IMR-90 (cell line): ENCODE results near the gene LELP1. TPM values are rescaled to one million over a fixed set of nuclear protein-coding genes. Genes with fewer than 3 reads are reported as not detected.

Experiments
- polyA plus RNA-seq, 3 experiments: library from polyadenylated mRNA; depleted of rRNA; stranded (reverse); fragments of >200 nt; gene quantifications; 2 replicates each; pipeline ENCODE4 v1.2.3, GENCODE V29; 2012; ENCODE audit warnings: low replicate concordance in 1 of 3
- total RNA-seq: library from RNA; depleted of rRNA; stranded (reverse); fragments of >200 nt; gene quantifications from 2 replicates; pipeline ENCODE4 v1.2.3, GENCODE V29; 2012; rRNA removed

LELP1 gene
- total and polyA plus RNA-seq, 2 of the 4 experiments (the other 2 are of a cell fraction) = not detected

Other genes with a start within 250 kb of the LELP1 start
- gene SPRR4, start 232.8 kb upstream of the LELP1 start, total RNA-seq = not detected in 2 replicates
- gene SPRR4, start 232.8 kb upstream of the LELP1 start, polyA plus RNA-seq (2012; rRNA removed) = not detected in 2 replicates
- not detected in 2 replicates for gene SPRR1A, start 219.3 kb upstream of the LELP1 start, total RNA-seq
- not detected in 2 replicates for gene SPRR1A, start 219.3 kb upstream of the LELP1 start, polyA plus RNA-seq (2012; rRNA removed)
- gene SPRR3, start 201.7 kb upstream of the LELP1 start, total RNA-seq = not detected in 2 replicates
- gene SPRR3, start 201.7 kb upstream of the LELP1 start, polyA plus RNA-seq (2012; rRNA removed) = not detected in 2 replicates
- gene SPRR1B, start 172.2 kb upstream of the LELP1 start, total RNA-seq = not detected in 2 replicates
- gene SPRR1B, start 172.2 kb upstream of the LELP1 start, polyA plus RNA-seq (2012; rRNA removed) = not detected in 2 replicates
- gene SPRR2D, start 162.3 kb upstream of the LELP1 start, total RNA-seq = not detected in 2 replicates
- gene SPRR2D, start 162.3 kb upstream of the LELP1 start, polyA plus RNA-seq (2012; rRNA removed) = not detected in 2 replicates
- not detected in 2 replicates for gene SPRR2A, start 145.9 kb upstream of the LELP1 start, total RNA-seq
- gene SPRR2A, start 145.9 kb upstream of the LELP1 start, polyA plus RNA-seq (2012; rRNA removed) = not detected in 2 replicates
- not detected in 2 replicates for gene SPRR2B, start 131.8 kb upstream of the LELP1 start, total RNA-seq
- gene SPRR2B, start 131.8 kb upstream of the LELP1 start, polyA plus RNA-seq (2012; rRNA removed) = not detected in 2 replicates
- gene SPRR2E, start 108.9 kb upstream of the LELP1 start, total RNA-seq = not detected in 2 replicates
- not detected in 2 replicates for gene SPRR2E, start 108.9 kb upstream of the LELP1 start, polyA plus RNA-seq (2012; rRNA removed)
- gene SPRR2F, start 89.9 kb upstream of the LELP1 start, total RNA-seq = not detected in 2 replicates
- not detected in 2 replicates for gene SPRR2F, start 89.9 kb upstream of the LELP1 start, polyA plus RNA-seq (2012; rRNA removed)
- not detected in 2 replicates for gene SPRR2G, start 52.5 kb upstream of the LELP1 start, total RNA-seq
- not detected in 2 replicates for gene SPRR2G, start 52.5 kb upstream of the LELP1 start, polyA plus RNA-seq (2012; rRNA removed)
- gene PRR9, start 14.2 kb downstream of the LELP1 start, total RNA-seq = not detected in 2 replicates
- not detected in 2 replicates for gene PRR9, start 14.2 kb downstream of the LELP1 start, polyA plus RNA-seq (2012; rRNA removed)
- not detected in 2 replicates for gene LORICRIN, start 56.3 kb downstream of the LELP1 start, total RNA-seq
- gene LORICRIN, start 56.3 kb downstream of the LELP1 start, polyA plus RNA-seq (2012; rRNA removed) = not detected in 2 replicates
- gene PGLYRP3, start 109.5 kb downstream of the LELP1 start, total RNA-seq = not detected in 2 replicates
- not detected in 2 replicates for gene PGLYRP3, start 109.5 kb downstream of the LELP1 start, polyA plus RNA-seq (2012; rRNA removed)
- gene PGLYRP4, start 145.4 kb downstream of the LELP1 start, total RNA-seq = not detected in 2 replicates
- gene PGLYRP4, start 145.4 kb downstream of the LELP1 start, polyA plus RNA-seq (2012; rRNA removed) = not detected in 2 replicates
- gene S100A9, start 154.4 kb downstream of the LELP1 start, total RNA-seq = not detected in 2 replicates
- not detected in 2 replicates for gene S100A9, start 154.4 kb downstream of the LELP1 start, polyA plus RNA-seq (2012; rRNA removed)
- gene S100A12, start 172.2 kb downstream of the LELP1 start, total RNA-seq = not detected in 2 replicates
- gene S100A12, start 172.2 kb downstream of the LELP1 start, polyA plus RNA-seq (2012; rRNA removed) = not detected in 2 replicates
- gene S100A8, start 187.6 kb downstream of the LELP1 start, total RNA-seq = not detected in 2 replicates
- not detected in 2 replicates for gene S100A8, start 187.6 kb downstream of the LELP1 start, polyA plus RNA-seq (2012; rRNA removed)
- gene S100A7A, start 213.1 kb downstream of the LELP1 start, total RNA-seq = not detected in 2 replicates
- gene S100A7A, start 213.1 kb downstream of the LELP1 start, polyA plus RNA-seq (2012; rRNA removed) = not detected in 2 replicates